GM18873 (cell line): ENCODE measurements around the gene TAMALIN.

ENCODE experiments used
- ATAC-seq: cut with Tn5 transposase; IDR thresholded peaks from one replicate; pipeline ENCODE4 v1.9.1; 2021; ENCODE audit warnings: mild to moderate bottlenecking, moderate library complexity, moderate number of reproducible peaks; ENCODE audit not compliant: unreplicated experiment, low FRiP score

The TAMALIN gene

DNA sequence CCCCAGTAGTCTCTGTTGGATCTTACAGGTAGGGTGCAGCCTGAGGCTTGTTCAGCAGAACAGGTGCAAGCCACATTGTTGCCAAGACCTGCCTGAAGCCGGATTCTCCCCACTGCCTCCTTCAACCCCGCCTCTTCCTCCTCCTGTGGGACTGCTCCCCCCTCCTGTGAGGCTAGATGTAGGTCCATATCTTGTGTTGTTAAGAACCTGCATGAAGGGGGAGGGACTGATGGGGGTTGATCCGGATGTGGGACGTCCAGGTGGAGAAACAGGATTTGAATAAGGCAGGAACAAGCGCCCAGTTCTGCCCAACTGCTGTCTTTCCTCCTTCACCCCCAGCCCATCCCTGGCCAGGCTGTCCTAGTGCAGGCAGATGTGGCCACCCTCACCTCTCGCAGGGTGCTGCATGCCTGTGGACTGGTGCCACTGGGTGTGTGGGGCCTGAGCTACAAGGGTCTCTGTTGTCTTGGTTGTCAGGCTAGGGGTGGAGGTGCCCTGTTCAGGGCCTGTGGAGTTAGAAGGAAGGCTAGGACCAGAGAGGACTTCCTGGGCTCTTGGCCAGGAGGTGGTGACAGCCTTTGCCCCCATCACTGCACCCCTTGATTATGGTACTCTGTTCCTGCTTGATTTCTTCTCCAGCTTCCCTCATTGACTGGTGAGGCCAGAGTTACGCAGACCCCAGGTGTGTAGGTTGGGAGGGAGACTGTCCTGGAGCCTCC is 45.9 kb downstream of the TAMALIN start:
- no peak for ATAC-seq

DNA sequence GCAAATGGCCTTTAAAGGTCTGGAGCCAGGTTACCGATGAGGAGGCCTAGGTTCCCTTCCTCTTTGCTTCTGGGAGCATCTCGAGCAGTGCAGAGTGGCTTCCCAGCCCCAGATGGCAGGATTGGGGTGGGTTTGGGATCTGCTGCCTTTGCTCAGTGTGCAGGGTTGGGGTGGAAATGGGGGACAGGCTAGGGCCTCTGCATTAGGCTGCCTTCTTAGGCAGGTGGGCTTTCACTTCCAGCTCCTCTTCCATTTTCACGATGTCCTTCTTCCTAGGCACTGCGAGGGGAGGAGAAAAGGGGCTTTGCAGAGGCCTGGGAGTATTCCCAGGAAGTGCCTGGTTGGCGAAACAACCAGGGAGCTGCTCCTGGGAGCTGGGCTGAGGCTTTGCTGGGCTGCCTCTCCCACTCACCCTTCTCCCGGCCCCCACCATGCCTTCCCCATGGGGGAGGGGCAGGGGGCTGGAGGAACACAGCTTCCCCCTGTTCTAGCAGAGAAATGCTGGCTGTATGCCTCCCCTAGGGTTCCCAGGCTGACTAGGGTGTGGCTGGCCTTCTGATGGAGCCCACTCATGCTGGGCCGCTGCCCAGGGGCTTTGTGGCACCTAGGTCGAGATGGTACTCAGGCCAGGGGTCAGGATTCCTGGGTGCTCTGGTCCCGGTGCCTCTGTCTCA is 46.9 kb downstream of the TAMALIN start:
- no peak for ATAC-seq

DNA sequence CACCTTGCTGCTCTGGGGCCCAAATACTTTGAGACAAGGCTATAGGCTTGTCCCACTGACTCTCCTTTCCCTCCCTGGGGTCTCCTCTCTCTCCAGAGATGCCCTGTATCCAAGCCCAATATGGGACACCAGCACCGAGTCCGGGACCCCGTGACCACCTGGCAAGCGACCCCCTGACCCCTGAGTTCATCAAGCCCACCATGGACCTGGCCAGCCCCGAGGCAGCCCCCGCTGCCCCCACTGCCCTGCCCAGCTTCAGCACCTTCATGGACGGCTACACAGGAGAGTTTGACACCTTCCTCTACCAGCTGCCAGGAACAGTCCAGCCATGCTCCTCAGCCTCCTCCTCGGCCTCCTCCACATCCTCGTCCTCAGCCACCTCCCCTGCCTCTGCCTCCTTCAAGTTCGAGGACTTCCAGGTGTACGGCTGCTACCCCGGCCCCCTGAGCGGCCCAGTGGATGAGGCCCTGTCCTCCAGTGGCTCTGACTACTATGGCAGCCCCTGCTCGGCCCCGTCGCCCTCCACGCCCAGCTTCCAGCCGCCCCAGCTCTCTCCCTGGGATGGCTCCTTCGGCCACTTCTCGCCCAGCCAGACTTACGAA is 47.6 kb downstream of the TAMALIN start:
- no peak for ATAC-seq

DNA sequence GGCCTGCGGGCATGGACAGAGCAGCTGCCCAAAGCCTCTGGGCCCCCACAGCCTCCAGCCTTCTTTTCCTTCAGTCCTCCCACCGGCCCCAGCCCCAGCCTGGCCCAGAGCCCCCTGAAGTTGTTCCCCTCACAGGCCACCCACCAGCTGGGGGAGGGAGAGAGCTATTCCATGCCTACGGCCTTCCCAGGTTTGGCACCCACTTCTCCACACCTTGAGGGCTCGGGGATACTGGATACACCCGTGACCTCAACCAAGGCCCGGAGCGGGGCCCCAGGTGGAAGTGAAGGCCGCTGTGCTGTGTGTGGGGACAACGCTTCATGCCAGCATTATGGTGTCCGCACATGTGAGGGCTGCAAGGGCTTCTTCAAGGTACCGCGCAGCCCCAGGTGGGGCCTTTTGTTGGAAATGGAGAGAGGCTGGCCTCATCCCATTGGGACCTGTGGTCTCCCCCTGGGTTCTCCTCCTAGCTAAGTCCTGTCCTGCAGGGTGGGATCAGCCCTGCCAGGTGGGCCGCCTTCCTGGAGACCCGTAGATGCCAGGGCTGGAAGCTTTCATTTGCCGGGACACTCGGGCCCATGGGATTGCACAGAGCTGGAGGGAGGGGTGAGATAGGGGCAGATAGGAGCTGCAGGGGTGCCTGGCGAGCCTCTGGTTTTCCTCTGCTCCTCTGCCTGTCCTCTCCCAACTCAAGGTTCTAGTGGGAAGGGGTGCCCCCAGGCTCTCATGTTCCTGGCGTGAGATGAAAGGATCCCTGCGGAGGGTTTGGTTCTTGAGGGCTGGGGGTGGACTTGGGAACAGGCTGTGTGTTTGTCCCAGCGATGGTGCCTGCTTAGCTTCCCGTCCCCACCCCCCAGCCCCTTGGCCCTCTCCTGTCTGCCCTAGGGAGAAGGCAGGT is 48.3 kb downstream of the TAMALIN start:
- no peak for ATAC-seq

DNA sequence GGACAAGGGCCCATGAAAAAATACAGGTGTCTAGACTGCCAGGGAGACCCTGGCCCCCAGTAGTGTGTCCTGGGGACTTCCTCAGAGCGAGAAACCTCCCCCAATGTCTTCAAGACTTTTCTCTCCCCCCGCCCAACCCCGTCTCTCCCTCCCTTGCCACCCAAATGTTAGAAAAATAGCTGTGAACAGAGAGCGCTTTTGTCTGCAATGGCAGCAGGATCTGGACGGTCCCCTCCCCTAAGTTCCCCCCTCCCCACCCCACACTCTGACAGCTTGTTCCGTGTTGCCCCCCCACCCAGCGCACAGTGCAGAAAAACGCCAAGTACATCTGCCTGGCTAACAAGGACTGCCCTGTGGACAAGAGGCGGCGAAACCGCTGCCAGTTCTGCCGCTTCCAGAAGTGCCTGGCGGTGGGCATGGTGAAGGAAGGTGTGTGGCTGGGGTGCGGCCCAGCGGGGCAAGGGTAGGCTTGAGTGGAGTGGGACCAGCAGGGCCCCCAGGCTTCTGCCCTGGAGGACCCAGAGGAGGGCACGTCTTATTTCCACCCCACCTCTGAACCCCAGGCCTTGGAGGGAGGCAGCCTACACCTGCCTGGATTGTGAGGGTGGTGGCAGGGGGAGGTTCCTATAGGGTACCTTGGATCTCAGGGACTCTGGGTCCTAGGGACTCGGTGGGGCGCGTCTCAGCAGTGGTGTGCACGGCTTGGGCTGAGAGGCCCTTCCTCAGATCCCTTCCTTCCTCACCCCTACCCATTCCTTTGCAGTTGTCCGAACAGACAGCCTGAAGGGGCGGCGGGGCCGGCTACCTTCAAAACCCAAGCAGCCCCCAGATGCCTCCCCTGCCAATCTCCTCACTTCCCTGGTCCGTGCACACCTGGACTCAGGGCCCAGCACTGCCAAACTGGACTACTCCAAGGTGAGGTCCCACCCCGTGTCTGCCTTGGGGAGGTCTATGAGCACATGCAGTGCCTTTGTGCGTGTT is 49.3 kb downstream of the TAMALIN start:
- ATAC-seq = no peak

DNA sequence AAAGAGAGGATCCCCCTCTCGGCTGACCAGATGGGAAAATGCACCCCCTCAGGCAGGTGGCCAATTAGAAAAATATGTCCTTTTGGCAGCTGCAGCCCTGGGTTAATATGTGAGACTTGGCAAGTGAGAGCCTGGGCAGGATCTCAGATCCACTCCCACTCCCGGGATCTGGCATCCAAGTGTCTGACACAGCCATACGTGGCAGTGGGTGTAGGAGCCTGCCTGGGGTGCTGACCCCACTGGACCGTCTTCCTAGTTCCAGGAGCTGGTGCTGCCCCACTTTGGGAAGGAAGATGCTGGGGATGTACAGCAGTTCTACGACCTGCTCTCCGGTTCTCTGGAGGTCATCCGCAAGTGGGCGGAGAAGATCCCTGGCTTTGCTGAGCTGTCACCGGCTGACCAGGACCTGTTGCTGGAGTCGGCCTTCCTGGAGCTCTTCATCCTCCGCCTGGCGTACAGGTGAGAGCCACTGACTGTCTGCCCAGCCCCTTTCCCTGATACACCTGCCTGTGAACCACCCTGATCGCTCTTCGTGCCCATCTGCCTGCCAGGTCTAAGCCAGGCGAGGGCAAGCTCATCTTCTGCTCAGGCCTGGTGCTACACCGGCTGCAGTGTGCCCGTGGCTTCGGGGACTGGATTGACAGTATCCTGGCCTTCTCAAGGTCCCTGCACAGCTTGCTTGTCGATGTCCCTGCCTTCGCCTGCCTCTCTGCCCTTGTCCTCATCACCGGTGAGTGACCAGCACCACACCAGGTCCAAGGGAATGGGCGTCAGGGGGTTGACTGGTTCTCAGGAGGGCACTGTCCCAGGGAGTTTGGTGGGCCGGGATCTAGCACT is 50.3 kb downstream of the TAMALIN start:
- ATAC-seq = no peak

DNA sequence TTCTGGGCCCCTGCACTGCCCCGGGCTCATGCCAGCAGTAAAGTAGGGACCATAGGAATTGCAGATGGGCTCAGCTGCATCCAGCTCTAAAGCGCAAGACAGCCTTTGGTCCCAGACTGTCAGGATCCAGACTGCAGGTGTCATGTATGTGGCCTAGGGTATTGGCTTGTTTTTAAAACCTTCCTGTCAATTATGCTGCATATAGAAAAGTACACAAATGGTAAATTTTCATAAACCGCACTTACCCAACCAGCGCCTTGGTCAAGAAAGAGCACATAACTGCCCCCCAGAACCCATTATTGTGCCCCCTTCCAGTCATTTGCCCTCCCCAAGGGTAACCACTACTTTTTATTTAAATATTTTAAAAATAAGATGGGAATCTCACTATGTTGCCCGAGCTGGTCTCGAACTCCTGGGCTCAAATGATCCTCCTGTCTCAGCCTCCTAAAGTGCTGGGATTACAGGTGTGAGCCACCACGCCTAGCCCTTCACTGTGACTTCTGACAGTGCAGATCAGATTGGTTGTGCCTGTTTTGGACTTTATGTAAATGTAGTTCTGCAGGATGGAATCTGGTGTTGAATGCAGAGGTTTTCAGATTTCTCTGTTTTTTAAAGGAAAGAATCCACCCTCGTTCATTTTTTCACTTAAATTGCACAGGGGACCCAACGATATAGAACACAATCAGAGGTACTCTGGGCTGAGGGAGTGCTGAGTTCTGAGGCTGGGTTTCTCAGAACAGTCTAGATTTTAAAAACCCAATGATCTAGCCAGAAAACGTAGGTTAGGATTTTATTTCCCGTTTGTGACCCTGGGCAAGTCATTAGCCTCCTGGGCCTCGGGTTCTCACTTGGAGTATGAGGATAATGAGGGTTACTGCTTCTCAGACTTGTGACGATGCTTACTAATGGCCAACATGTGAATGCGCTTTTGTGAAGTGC is 51.2 kb downstream of the TAMALIN start:
- no peak for ATAC-seq

DNA sequence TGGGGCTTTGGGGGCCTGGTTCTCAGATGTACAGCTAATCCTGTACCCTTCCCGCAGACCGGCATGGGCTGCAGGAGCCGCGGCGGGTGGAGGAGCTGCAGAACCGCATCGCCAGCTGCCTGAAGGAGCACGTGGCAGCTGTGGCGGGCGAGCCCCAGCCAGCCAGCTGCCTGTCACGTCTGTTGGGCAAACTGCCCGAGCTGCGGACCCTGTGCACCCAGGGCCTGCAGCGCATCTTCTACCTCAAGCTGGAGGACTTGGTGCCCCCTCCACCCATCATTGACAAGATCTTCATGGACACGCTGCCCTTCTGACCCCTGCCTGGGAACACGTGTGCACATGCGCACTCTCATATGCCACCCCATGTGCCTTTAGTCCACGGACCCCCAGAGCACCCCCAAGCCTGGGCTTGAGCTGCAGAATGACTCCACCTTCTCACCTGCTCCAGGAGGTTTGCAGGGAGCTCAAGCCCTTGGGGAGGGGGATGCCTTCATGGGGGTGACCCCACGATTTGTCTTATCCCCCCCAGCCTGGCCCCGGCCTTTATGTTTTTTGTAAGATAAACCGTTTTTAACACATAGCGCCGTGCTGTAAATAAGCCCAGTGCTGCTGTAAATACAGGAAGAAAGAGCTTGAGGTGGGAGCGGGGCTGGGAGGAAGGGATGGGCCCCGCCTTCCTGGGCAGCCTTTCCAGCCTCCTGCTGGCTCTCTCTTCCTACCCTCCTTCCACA is 52.0 kb downstream of the TAMALIN start:
- no peak for ATAC-seq

DNA sequence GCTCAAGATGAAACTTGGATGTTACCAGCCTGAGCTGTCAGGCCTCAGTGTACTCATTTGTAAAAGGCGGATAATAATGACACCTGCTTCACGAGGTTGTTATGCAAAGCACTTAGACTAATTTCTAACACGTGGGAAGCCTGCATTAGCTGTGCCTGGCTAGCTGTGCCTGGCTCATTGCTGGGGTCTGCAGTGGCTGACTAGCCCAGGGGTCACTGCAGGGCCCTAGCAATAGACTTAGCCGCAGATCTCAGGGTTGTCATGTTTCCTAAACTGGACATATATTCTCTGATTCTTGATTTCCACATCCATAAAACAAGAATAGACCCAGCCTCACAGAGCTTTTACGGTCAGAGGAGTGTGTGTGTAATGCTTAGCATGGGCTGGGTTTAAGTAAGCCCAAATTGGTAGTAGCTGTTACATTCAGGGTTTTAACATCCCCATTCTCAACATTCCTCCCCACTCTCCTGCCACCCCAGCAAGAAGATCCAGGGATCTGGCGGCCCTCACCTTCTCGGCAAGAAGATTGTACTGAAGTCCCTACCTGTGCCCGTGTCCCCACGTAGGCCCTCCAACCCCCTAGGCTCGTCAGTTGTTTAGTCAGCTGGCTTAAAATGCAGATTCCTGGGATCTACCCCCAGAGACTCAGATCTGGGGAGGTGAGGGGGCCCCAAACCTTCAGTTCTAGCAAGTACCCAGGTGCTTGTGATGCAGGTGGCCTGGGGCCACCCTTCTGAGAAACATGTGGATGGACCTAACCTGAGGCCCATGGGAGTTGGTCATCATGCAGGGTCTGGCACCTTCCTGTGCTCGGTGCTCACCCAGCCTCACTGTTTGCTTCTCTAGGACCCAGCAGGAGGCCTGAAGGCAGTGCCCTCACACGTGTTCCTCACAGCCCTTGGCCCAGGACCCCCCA is 53.1 kb downstream of the TAMALIN start:
- ATAC-seq = no peak

DNA sequence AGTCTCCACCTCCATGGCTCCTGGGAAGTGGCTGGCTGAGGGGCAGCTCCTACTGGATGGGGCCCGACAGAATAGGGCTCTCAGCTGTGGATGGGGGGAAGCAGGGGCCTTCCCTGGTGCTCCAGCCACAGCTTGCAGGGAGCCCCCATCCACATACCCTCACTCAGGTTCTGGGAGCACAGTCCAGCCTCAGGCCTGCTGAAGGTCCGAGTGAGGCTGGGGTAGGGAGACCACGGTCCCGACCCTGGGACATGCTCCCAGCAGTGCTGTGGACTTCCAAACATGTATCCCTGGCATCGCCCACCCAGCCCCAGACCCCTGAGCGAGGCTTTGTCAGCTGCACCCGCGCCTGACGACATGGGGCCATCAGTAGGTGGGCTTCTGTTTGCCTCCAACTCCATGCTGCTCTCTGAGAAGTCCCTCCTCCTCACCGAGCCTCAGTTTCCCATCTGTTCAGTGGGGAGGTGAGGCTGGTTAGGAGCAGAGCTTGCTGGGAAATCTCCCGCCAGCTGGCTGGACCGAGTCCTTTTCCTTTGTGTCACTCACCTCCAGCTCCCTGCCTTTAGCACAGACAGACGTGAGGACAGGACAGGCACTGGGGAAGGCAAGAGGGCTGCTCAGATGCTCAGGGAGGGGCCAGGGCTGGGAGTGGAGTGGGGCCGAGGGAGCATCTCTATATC is 53.9 kb downstream of the TAMALIN start:
- no peak for ATAC-seq

DNA sequence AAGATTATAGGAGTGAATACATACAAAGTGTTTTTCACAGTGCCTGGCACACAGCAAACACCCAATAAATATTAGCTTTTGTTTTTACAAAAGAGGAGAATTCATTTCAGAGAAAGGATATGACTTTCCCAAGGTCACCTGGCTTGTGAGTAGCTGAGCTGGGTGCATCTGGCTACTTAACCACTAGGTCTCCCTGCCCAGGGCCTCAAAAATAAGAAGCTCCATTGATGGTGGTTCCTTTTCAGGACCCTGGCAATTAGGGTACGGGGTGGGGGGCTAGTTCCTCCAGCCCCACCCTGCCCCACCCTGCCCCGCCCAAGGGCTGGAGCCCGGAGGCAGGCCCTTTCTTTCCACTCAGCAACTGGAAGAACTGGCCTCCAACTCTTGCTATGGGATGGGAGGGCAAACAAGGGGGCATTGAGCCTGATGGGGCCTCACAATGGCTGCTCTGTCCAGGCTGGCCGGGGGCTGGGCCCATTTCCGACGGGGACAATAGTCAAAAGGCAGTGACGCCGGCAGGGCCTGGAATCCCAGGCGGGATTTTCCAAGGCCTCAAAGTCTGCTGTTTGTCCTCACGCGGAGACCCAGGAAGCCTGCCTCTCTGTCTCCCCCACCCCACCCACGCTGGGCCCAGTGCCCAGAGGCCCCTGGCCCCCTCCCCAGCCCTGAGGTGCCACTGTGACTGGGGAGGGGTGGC is 54.9 kb downstream of the TAMALIN start:
- ATAC-seq = no peak

DNA sequence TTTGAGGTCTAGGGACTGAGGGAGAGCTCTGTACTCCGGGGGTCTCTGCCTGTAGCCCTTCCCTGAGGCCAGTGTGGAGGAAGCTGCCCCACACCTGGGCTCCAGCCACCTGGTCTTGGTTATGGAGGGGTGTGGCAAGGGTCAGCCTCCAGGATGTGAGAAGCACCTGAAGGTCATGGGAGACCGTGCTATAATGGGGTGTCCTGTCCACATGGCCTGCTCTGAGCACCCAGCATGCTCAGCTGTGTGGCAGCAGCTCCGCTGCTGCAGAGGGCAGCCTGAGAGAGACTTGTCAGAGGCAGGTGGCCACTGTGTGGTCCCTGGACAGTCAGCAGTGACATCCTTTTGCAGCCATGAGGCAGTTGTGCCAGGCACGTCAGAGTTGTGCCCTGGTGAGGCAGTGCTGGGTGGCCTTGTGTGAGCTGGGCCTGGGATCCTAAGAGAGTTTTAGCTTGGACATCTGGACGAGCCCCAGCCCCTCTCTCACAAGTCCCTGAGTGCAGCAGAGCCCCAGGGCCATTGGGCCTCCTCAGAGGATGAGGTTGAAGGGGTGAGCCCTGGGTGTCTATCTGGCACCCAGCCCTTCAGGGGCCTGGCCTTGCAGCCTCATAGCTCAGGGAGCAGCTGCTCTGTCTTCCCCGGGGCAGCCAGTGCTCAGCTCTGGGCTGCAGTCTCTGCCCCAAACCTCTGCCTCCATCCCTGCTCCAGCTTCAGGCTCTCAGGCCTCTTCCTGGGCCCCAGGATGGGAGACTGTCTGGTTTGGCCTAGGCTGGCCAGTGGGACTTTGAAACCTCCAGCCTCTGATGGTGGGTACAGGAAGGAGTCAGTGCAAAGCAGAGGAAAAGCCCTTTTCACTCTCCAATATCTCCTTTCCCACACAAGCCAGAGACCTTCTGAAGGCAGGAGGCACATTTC is 55.7 kb downstream of the TAMALIN start:
- ATAC-seq = no peak

DNA sequence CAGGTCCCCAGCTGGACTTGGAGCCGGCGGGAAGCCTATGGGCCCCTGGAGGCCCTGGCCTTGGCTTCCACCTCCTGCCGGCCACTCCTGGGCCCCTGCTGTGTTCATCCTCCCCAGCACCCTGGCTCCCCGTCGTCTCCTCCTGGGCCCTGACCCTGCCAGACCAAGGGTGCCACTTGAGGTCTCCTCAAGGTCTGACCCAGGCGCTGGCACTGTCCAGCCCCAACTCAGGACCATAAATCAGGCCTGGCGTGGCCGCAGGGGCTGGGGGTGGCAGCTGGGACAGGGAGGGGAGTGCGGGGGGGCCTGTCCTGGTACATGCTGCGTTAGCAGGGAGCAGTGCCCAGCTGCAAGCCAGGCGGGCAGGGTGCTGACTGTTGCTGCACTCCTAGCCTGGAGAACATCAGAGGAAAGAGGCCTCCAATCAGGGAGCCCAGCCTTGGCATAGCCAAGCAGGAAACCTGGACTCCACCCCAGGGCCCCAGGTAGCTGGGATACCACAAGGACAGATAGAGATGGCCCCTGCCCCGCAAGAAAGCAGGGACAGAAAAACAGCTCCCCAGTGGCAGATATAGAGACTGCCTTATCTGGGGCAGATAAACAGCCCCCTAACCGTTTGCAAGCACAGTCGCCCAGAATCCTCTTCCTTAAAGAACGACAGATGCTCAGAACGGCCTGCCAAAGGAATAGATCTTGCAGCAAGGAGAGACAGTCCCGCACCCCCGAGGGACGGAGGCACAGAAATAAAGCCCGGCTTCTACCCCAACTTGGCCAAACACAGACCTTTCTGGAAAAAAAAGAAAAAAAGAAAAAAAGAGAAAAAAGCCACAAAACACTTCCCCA is 56.6 kb downstream of the TAMALIN start:
- no peak for ATAC-seq
